GM13976 (cell line): Measurements from ENCODE around the gene GAB2.

Experiments
- DNase-seq: peaks from one replicate; pipeline ENCODE4 v3.0.0; 2012; ENCODE audit warnings: low spot score
- in situ Hi-C: fragments of 300-500 bp; cut with MboI; formaldehyde crosslinking; loops from one replicate; pipeline ENCODE4 v1.12.0; 2022; ENCODE audit warnings: low sequenced_read_pairs, mixed read lengths, inconsistent platforms; ENCODE audit not compliant: unreplicated experiment
- TF ChIP-seq, protein P1 (sequence below): IDR thresholded peaks from 2 replicates; pipeline ENCODE4 v1.5.1; 2012; ENCODE audit warnings: borderline replicate concordance, mild to moderate bottlenecking; ENCODE audit not compliant: insufficient read depth; ENCODE audit errors: extremely low read depth, missing control alignments, control extremely low read depth

The GAB2 gene

DNA sequence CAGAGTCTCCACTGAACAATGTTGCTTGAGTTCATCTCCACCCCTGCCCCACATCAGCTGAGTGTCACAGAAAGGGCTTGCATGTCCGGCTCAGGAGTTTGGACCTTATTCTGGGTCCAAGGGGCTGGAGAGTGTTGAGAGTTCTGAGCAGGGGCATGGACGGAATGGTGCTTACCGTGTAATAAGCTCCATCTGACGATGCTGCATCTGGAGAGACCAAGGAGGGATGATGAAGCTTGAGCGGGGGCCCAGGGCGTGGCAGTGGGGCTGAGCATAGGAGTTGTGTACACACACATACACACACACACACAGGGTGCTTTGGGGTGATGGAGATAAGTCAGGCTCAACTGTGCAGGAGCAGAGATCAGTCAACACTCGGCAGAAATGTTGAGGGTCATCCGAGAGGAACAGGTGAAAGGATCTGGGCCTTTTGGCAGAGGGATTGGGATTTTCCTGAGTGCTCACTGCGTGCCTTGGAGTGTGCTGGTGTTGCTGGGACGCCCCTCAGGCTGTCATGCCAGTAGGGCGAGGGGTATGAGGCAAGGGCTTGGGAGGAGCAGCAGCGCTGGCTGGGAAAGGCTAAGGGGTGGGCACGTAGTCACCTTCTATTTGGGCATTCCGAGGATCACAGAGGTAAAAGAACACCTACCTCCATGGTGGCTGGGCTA, 226.6 kb downstream of the GAB2 start:
- TF ChIP-seq, protein P1, sequence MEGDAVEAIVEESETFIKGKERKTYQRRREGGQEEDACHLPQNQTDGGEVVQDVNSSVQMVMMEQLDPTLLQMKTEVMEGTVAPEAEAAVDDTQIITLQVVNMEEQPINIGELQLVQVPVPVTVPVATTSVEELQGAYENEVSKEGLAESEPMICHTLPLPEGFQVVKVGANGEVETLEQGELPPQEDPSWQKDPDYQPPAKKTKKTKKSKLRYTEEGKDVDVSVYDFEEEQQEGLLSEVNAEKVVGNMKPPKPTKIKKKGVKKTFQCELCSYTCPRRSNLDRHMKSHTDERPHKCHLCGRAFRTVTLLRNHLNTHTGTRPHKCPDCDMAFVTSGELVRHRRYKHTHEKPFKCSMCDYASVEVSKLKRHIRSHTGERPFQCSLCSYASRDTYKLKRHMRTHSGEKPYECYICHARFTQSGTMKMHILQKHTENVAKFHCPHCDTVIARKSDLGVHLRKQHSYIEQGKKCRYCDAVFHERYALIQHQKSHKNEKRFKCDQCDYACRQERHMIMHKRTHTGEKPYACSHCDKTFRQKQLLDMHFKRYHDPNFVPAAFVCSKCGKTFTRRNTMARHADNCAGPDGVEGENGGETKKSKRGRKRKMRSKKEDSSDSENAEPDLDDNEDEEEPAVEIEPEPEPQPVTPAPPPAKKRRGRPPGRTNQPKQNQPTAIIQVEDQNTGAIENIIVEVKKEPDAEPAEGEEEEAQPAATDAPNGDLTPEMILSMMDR = no peak
- in situ Hi-C loops = no loop called here
- no peak for DNase-seq

DNA sequence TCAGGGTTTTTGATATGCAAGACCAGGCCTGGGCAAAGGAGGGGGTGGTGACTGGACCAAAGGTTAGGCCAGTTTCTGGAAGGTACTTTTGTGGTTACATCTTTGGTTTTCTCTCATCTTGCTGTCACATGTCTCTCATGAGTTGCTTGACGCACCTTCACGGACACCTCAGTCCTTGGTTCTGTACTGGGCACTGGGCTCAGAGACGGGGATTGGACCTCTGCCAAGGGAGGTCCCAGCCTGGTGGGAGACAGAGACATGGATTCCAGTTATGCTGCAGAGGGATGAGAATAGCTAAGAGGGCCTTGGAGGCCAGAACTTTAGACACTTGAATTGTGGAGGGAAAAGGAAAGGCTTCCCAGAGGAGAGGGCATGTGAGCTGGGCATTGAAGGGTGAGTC, 227.2 kb downstream of the GAB2 start:
- TF ChIP-seq, protein P1 = no peak
- in situ Hi-C loops = no loop called here
- no peak for DNase-seq

- in situ Hi-C loops = no loop called here
- TF ChIP-seq, protein P1 = no peak
- DNase-seq = no peak
Measured at GRCh38 chr11:78189851-78190250, 227.8 kb downstream of the GAB2 start.

DNA sequence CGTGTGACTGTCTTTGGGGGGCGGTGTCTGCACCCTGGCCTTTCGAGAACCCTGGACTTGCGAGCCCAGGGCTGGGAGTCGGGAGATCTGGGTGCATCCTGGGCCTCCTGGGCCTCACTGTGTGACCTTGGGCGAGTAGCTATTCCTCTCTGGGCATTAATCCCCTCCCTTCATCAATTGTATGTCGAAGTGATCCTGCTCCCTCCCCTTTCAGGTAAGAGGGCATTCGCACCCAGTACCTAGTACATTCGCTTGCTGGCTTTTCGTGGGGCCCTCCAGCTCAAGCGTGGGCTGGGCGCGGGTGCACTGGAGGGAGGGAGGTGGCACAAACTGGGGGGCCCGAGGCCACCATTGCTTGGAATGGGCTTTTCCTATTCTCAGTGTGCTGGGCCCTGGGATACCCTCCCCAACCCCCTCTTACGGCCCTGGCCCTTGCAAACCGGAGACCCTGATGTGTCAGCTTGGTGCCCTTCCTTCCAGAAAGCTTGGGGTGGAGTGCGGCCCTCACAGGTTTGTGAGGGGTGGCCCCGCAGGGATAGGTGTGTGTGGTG, 228.4 kb downstream of the GAB2 start:
- DNase-seq = no peak
- TF ChIP-seq, protein P1 = no peak
- in situ Hi-C loops = no loop called here

DNA sequence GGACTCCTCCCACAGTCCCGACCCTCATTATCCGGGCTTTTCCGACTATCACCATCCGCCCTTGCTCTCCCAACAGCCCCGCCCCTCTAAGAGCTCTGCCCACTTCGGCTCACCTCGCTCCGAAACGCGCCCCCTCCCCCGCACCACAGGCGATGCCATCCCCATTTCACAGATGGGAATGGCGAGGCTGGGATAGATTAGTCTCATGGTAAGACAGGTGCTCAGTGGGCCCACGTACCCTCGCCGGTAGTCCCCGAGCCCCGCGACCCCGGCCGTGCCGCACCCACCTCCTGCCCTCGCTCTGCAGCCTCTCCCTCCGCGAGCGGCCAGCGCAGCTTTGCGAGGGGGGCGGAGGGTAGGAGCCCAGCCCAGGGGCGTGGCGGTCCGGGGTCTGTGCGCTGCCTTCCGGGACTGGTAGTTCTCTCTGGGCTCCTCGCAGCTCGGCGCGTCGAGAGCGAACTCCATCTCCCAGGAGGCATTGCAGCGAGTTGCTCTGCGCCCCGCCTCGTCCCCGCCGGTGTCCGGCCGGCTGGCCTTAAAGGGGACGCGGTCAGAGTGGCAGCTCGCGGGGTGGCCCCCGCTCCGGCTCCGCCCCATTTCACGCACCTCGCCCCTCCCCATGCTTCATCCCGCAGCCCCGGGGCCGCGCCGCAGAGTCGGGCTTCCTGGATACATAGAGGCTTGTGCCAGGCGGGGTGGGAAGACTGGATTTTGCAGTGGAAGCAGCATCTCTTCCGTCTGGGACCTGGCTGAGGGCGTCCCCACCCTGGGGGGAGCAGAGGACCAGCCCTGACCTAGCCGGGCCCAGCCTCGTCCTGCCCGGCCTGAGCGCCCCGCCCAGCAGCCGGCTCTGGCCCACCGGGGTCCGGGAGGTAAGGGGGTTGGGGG, 229.1 kb downstream of the GAB2 start, which contains the start of the genes KCTD21 and USP35:
Gene KCTD21 (minus strand): TSS at position 341 of the 888 bp plus-strand sequence. CDS start 14,072 bp downstream, outside the sequence.
Gene USP35 (plus strand): TSS at position 634 of the 888 bp plus-strand sequence. CDS start 7,327 bp downstream, outside the sequence.
- TF ChIP-seq, protein P1 = no peak
- in situ Hi-C loops = no loop called here
- peak; percentile 99 for DNase-seq
